ENCODE data around the gene IL17RE.

GRCh38 chr3:9863058-9863772 lies 39.4 kb upstream of the IL17RE start:
- TF ChIP-seq TAF1 (IDR thresholded peaks at IDR 0.05; ENCODE audit: borderline replicate concordance, insufficient read depth, low read length), result no peak
- no peak for TF ChIP-seq POLR2AphosphoS5 (IDR thresholded peaks at IDR 0.05; ENCODE audit: low read depth, low read length)
- TF ChIP-seq REST (IDR thresholded peaks at IDR 0.05; ENCODE audit: insufficient read depth in 1 of 2, low read depth in 2 of 2, low read length in 2 of 2), result no peak
- TF ChIP-seq FOXP2 (optimal IDR thresholded peaks at IDR 0.05; ENCODE audit: borderline replicate concordance, extremely low read depth, extremely low read length, insufficient read depth), result no peak
- no peak for TF ChIP-seq SIN3A (IDR thresholded peaks at IDR 0.05; ENCODE audit: borderline replicate concordance, insufficient read depth, low read length)

All from PFSK-1 (cell line).